ENCODE results near the gene MMP10. TPM values are rescaled to one million over a fixed set of nuclear protein-coding genes. Genes with fewer than 3 reads are reported as not detected.
A peak's percentile ranks its signal among the peaks of the same experiment; 100 is the strongest.

The MMP10 gene
- total RNA-seq, 1 experiment from 2014 or later, result not detected

- 0 out of 2 replicates have a peak overlapping the region, but pooled peaks have one; percentile 17 for H3K4me2 ChIP-seq
- no peaks in the 10 kb centered on the region for H3K9me2 ChIP-seq (ENCODE audit: insufficient read depth)
- H3K4me3 ChIP-seq, result no peak overlapping the region
- POLR2A ChIA-PET (ENCODE audit: unreplicated experiment), result no interaction called here
- no peaks in the 10 kb centered on the region for H3K4me1 ChIP-seq (replicated peaks; ENCODE audit: insufficient read depth)
- H3K9me3 ChIP-seq (ENCODE audit: insufficient read depth, low read depth), result no peaks in the 10 kb centered on the region; the same call in 1 of the 2 replicates
- no peaks in the 10 kb centered on the region for H3K36me3 ChIP-seq (ENCODE audit: low read depth)
- no peaks in the 10 kb centered on the region for H4K20me1 ChIP-seq (ENCODE audit: insufficient read depth)
- CTCF ChIA-PET, result interaction anchor here (1.3 kb wide), 1 partner anchor 9 kb away, joined by 3 read pairs; no protein-coding TSS in a partner anchor
- no peaks in the 10 kb centered on the region for H3K79me2 ChIP-seq (ENCODE audit: low read depth)
- DNase-seq, result no peak
- no peak overlapping the region for H2AFZ ChIP-seq
- TF ChIP-seq CTCF (conservative IDR thresholded peaks at IDR 0.05), result no peak
- no peak for TF ChIP-seq EZH2 (IDR thresholded peaks at IDR 0.05; ENCODE audit: low read depth)
- no peaks in the 10 kb centered on the region for H3F3A ChIP-seq (ENCODE audit: insufficient read depth, low read depth)
- no peak overlapping the region for H3K27ac ChIP-seq
- no TSS peak for BruUV-seq (replicated peaks)
- intact Hi-C loops (cut with micrococcal nuclease; ENCODE audit: unreplicated experiment), result no loop called here
- H3K27me3 ChIP-seq (ENCODE audit: insufficient read depth, low read depth), result no peaks in the 10 kb centered on the region
These were observed 39.1 kb upstream of the MMP10 start for GRCh38 chr11:102819491-102819890.

- no peaks in the 10 kb centered on the region; the same call in 1 of the 2 replicates for H3K9me3 ChIP-seq (ENCODE audit: insufficient read depth, low read depth)
- H3K79me2 ChIP-seq (ENCODE audit: low read depth), result no peaks in the 10 kb centered on the region
- H3K27me3 ChIP-seq (ENCODE audit: insufficient read depth, low read depth), result no peaks in the 10 kb centered on the region
- no peak overlapping the region for H3K27ac ChIP-seq
- H3K4me3 ChIP-seq, result no peak overlapping the region
- H4K20me1 ChIP-seq (ENCODE audit: insufficient read depth), result no peaks in the 10 kb centered on the region
- POLR2A ChIA-PET (ENCODE audit: unreplicated experiment), result no interaction called here
- no peaks in the 10 kb centered on the region for H3K9me2 ChIP-seq (ENCODE audit: insufficient read depth)
- H3K4me1 ChIP-seq (replicated peaks; ENCODE audit: insufficient read depth), result no peaks in the 10 kb centered on the region
- H3K4me2 ChIP-seq, result no peak overlapping the region
- no peak for TF ChIP-seq EZH2 (IDR thresholded peaks at IDR 0.05; ENCODE audit: low read depth)
- no peak for TF ChIP-seq CTCF (conservative IDR thresholded peaks at IDR 0.05)
- no TSS peak for BruUV-seq (replicated peaks)
- no peaks in the 10 kb centered on the region for H3K36me3 ChIP-seq (ENCODE audit: low read depth)
- no peak for DNase-seq
- intact Hi-C loops (cut with micrococcal nuclease; ENCODE audit: unreplicated experiment), result loop anchor here (5.0 kb wide), 1 partner anchor 81 kb away; no protein-coding TSS in a partner anchor
- no peaks in the 10 kb centered on the region for H3F3A ChIP-seq (ENCODE audit: insufficient read depth, low read depth)
- no peak overlapping the region for H2AFZ ChIP-seq
- CTCF ChIA-PET, result no interaction called here
These were observed 33.1 kb upstream of the MMP10 start for GRCh38 chr11:102813484-102813883.

DNA sequence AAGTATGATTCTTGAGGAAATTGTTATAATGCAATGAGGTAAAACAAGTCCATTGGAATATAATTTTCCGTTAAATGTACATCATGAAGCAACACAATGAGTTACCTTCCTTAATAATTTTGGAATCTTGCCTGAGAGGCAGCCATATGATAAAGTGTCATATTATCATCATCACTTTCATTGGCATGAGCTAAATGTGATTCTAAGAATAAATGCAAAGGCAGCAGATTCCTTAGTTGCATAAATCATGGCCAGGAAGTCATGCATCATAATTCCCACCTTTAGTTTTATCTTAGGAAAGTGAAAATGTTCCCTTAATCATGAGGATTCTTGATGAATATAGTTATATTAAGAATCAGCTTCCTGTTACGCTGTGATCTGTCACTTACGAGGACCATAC lies 31.8 kb upstream of the MMP10 start:
- H3K4me2 ChIP-seq, result no peak overlapping the region
- no peaks in the 10 kb centered on the region for H3F3A ChIP-seq (ENCODE audit: insufficient read depth, low read depth)
- BruUV-seq (replicated peaks), result no TSS peak
- no peaks in the 10 kb centered on the region for H3K79me2 ChIP-seq (ENCODE audit: low read depth)
- H2AFZ ChIP-seq, result no peak overlapping the region
- no peaks in the 10 kb centered on the region for H3K9me2 ChIP-seq (ENCODE audit: insufficient read depth)
- H3K4me1 ChIP-seq (replicated peaks; ENCODE audit: insufficient read depth), result no peaks in the 10 kb centered on the region
- intact Hi-C loops (cut with micrococcal nuclease; ENCODE audit: unreplicated experiment), result loop anchor here (5.0 kb wide), 1 partner anchor 80 kb away; no protein-coding TSS in a partner anchor
- ChIA-PET CTCF (no interaction called here), POLR2A (ENCODE audit: unreplicated experiment) (no interaction called here)
- H3K27ac ChIP-seq, result no peak overlapping the region
- no peaks in the 10 kb centered on the region; the same call in 1 of the 2 replicates for H3K9me3 ChIP-seq (ENCODE audit: insufficient read depth, low read depth)
- DNase-seq, result no peak
- H3K27me3 ChIP-seq (ENCODE audit: insufficient read depth, low read depth), result no peaks in the 10 kb centered on the region
- H3K36me3 ChIP-seq (ENCODE audit: low read depth), result no peaks in the 10 kb centered on the region
- H4K20me1 ChIP-seq (ENCODE audit: insufficient read depth), result no peaks in the 10 kb centered on the region
- TF ChIP-seq EZH2 (IDR thresholded peaks at IDR 0.05; ENCODE audit: low read depth) (no peak), CTCF (conservative IDR thresholded peaks at IDR 0.05) (no peak)
- H3K4me3 ChIP-seq, result no peak overlapping the region

All from PC-9 (cell line).